Loucy (cell line): ENCODE measurements around the gene PTPRB.

Experiments
- H2AFZ ChIP-seq: fragments of 200-600 bp; sonication (generic); 2 replicates; pipeline ENCODE4 v1.6.0; 2016; ENCODE audit warnings: antibody characterized with exemption, mild to moderate bottlenecking, low read length, moderate library complexity
- H3F3A ChIP-seq: fragments of 200-600 bp; 2 replicates; pipeline ENCODE4 v1.6.0; 2016; ENCODE audit warnings: antibody characterized with exemption, low read depth, mild to moderate bottlenecking
- H3K27me3 ChIP-seq: fragments of 200-600 bp; sonication (generic); 2 replicates; pipeline ENCODE4 v1.6.1; 2014; ENCODE audit warnings: low read length, mild to moderate bottlenecking; ENCODE audit not compliant: insufficient read depth, poor library complexity, severe bottlenecking
- H3K36me3 ChIP-seq: fragments of 200-600 bp; sonication (generic); 2 replicates; pipeline ENCODE4 v1.6.1; 2016; ENCODE audit warnings: low read length; ENCODE audit not compliant: insufficient read depth
- H3K4me1 ChIP-seq: fragments of 200-600 bp; sonication (generic); 2 replicates; pipeline ENCODE4 v1.5.1; 2014; ENCODE audit warnings: low read length, mild to moderate bottlenecking; ENCODE audit not compliant: insufficient read depth, poor library complexity, severe bottlenecking
- H3K4me2 ChIP-seq: fragments of 200-600 bp; sonication (generic); 2 replicates; pipeline ENCODE4 v1.6.0; 2014; ENCODE audit warnings: antibody characterized with exemption, low read length, low read depth, mild to moderate bottlenecking; ENCODE audit not compliant: poor library complexity, severe bottlenecking
- H3K4me3 ChIP-seq: fragments of 200-600 bp; sonication (generic); 2 replicates; pipeline ENCODE4 v1.5.1; 2014; ENCODE audit warnings: low read length, mild to moderate bottlenecking, mixed read lengths; ENCODE audit not compliant: poor library complexity, severe bottlenecking
- H3K79me2 ChIP-seq: fragments of 200-600 bp; sonication (generic); 2 replicates; pipeline ENCODE4 v1.6.1; 2014; ENCODE audit warnings: low read length; ENCODE audit not compliant: insufficient read depth
- H3K9ac ChIP-seq: fragments of 200-600 bp; sonication (generic); 2 replicates; pipeline ENCODE4 v1.6.0; 2014; ENCODE audit warnings: mild to moderate bottlenecking, low read depth, low read length, moderate library complexity; ENCODE audit not compliant: poor library complexity, severe bottlenecking
- H3K9me2 ChIP-seq: fragments of 200-600 bp; sonication (generic); replicated peaks from 2 replicates; pipeline ENCODE4 v1.6.1; 2016; ENCODE audit warnings: low read depth, low read length, mixed read lengths
- H3K9me3 ChIP-seq: fragments of 200-600 bp; sonication (generic); 2 replicates; pipeline ENCODE4 v1.6.1; 2014; ENCODE audit warnings: mild to moderate bottlenecking, antibody characterized with exemption, low read length, low read depth; ENCODE audit not compliant: insufficient read depth
- H4K20me1 ChIP-seq: fragments of 200-600 bp; sonication (generic); 2 replicates; pipeline ENCODE4 v1.6.0; 2014; ENCODE audit warnings: antibody characterized with exemption, low read length, mild to moderate bottlenecking; ENCODE audit not compliant: insufficient read depth, poor library complexity, severe bottlenecking
- CTCF ChIP-seq: fragments of 200-600 bp; sonication (generic); conservative IDR thresholded peaks from 2 replicates; pipeline ENCODE4 v1.5.1; 2014; ENCODE audit warnings: mild to moderate bottlenecking, antibody characterized with exemption, low read length
- EZH2phosphoT487 ChIP-seq: fragments of 200-600 bp; IDR thresholded peaks from 2 replicates; pipeline ENCODE4 v1.6.1; 2018; ENCODE audit warnings: antibody characterized with exemption, mild to moderate bottlenecking, moderate library complexity, borderline replicate concordance

PTPRB gene

DNA sequence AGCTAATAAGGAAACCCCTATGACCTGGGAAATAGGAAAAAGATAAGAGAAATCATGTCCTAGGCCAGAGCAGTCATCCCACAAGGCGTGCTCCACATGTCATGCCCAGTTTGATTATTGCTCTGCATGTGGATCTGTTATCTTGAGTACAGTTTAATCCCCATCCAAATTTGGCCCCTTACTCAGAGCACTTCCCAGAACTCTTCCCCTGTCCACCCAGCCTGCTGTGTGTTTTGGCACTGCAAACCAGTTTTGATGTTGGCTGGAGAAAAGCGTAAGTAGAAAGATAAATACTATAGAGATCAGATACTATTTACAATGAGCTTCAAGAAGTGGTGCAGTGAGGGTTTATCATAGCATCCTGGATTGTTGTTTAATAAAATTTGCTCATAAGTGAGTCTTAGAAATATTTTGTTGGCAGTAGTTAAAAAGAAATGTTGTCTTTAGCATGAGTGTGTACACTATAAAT, 83.8 kb downstream of the PTPRB start:
- Histone ChIP-seq H3K9me2 (no peaks in the 10 kb centered on the region), H3K9ac (no peak overlapping the region), H3K4me2 (no peak overlapping the region), H4K20me1 (no peaks in the 10 kb centered on the region), H3K4me3 (no peak overlapping the region), H3K4me1 (no peaks in the 10 kb centered on the region), H2AFZ (no peak overlapping the region), H3K79me2 (no peaks in the 10 kb centered on the region), H3K9me3 (no peaks in the 10 kb centered on the region), H3K27me3 (no peaks in the 10 kb centered on the region), H3F3A (no peaks in the 10 kb centered on the region), H3K36me3 (no peaks in the 10 kb centered on the region)
- TF ChIP-seq EZH2phosphoT487: no peak
- no peak for TF ChIP-seq CTCF

DNA sequence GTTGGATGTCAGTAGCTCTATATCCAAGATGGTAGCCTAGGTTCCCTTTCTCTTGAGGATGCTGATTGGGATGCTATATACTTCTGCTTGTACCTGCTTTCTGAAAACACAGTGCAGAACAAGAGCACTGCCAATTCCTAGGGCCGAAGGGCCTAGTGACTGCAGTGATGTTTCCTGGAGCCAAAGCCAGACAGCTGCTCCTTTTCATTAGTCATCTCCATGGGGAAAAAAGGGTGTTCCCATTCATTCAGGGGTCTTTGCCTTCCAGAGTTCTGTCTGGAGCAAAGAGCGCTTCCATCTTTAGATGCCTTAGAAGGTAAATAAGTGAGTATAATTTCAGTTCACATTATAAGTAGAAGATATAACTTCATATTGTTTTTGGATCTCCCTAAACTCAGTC, 85.5 kb downstream of the PTPRB start:
- H3K9me3 ChIP-seq: no peaks in the 10 kb centered on the region
- H4K20me1 ChIP-seq: no peaks in the 10 kb centered on the region

DNA sequence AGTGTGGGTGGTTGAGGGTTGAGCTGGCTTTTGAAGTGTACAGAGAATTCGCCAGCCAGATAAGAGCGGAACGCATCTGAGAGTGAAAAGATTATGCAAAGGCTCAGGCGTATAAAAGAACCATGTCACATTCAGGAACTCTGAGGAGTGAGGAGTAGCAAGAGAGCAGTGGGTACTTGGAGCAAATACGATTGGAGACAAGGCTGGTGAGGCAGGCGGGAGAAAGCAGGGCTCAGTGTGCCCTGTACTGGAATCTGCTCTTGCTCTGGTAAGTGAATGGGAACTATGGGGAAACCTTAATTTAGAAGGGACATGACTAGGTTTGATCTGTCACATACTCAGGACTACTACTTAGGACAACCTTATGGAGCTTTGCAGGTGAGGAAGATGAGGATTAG, 87.0 kb downstream of the PTPRB start:
- no peak overlapping the region for H3K4me3 ChIP-seq
- H4K20me1 ChIP-seq: no peaks in the 10 kb centered on the region
- H3K36me3 ChIP-seq: no peaks in the 10 kb centered on the region
- H3K4me1 ChIP-seq: no peaks in the 10 kb centered on the region
- H3K27me3 ChIP-seq: no peaks in the 10 kb centered on the region
- no peaks in the 10 kb centered on the region for H3K9me3 ChIP-seq
- H3K9me2 ChIP-seq: no peaks in the 10 kb centered on the region
- H3K4me2 ChIP-seq: no peak overlapping the region
- H3K9ac ChIP-seq: no peak overlapping the region
- H3K79me2 ChIP-seq: no peaks in the 10 kb centered on the region
- no peak overlapping the region for H2AFZ ChIP-seq
- no peaks in the 10 kb centered on the region for H3F3A ChIP-seq
- TF ChIP-seq CTCF (no peak), EZH2phosphoT487 (no peak)

More for the DNA sequence above, 85.5 kb downstream of the PTPRB start:
- Histone ChIP-seq H3K4me1 (no peaks in the 10 kb centered on the region), H3K36me3 (no peaks in the 10 kb centered on the region), H3F3A (no peaks in the 10 kb centered on the region), H3K4me3 (no peak overlapping the region), H3K9me2 (no peaks in the 10 kb centered on the region), H3K27me3 (no peaks in the 10 kb centered on the region), H2AFZ (no peak overlapping the region), H3K9ac (no peak overlapping the region), H3K79me2 (no peaks in the 10 kb centered on the region), H3K4me2 (no peak overlapping the region)
- TF ChIP-seq CTCF (no peak), EZH2phosphoT487 (no peak)
